BLaER1 treated with 17β-estradiol and CSF1 and Interleukin-3, amounts not matched to agents 10 nM and 100 nM (cell line): ENCODE results near the gene BMPER.

Experiments
- H3K27ac ChIP-seq, 11 experiments: shearing (Covaris generic); formaldehyde crosslinking; 2 replicates each; pipeline ENCODE4 v1.8.1; 2022
- H3K27me3 ChIP-seq, 11 experiments: shearing (Covaris generic); formaldehyde crosslinking; 2 replicates each; pipeline ENCODE4 v1.8.1; 2022
- H3K36me3 ChIP-seq, 11 experiments: shearing (Covaris generic); formaldehyde crosslinking; 2 replicates each; pipeline ENCODE4 v1.8.1; 2022
- H3K4me1 ChIP-seq, 10 experiments: shearing (Covaris generic); formaldehyde crosslinking; 2 replicates each; pipeline ENCODE4 v1.8.1; 2022
- H3K4me2 ChIP-seq, 11 experiments: shearing (Covaris generic); formaldehyde crosslinking; 2 replicates each; pipeline ENCODE4 v1.8.1; 2022
- H3K4me3 ChIP-seq, 10 experiments: shearing (Covaris generic); formaldehyde crosslinking; 2 replicates each; pipeline ENCODE4 v1.8.1; 2022
- H3K9ac ChIP-seq, 11 experiments: shearing (Covaris generic); formaldehyde crosslinking; 2 replicates each; pipeline ENCODE4 v1.8.1; 2022
- H3K9me3 ChIP-seq, 11 experiments: shearing (Covaris generic); formaldehyde crosslinking; replicated peaks in 1 of 11; 2 replicates each; pipeline ENCODE4 v1.8.1; 2022
- H4K20me1 ChIP-seq, 11 experiments: shearing (Covaris generic); formaldehyde crosslinking; 2 replicates each; pipeline ENCODE4 v1.8.1; 2022
- Cebpa-rat ChIP-seq, 11 experiments: shearing (Covaris generic); IDR thresholded peaks; 2 replicates each; pipeline ENCODE4 v1.8.1; 2022

BMPER gene

DNA sequence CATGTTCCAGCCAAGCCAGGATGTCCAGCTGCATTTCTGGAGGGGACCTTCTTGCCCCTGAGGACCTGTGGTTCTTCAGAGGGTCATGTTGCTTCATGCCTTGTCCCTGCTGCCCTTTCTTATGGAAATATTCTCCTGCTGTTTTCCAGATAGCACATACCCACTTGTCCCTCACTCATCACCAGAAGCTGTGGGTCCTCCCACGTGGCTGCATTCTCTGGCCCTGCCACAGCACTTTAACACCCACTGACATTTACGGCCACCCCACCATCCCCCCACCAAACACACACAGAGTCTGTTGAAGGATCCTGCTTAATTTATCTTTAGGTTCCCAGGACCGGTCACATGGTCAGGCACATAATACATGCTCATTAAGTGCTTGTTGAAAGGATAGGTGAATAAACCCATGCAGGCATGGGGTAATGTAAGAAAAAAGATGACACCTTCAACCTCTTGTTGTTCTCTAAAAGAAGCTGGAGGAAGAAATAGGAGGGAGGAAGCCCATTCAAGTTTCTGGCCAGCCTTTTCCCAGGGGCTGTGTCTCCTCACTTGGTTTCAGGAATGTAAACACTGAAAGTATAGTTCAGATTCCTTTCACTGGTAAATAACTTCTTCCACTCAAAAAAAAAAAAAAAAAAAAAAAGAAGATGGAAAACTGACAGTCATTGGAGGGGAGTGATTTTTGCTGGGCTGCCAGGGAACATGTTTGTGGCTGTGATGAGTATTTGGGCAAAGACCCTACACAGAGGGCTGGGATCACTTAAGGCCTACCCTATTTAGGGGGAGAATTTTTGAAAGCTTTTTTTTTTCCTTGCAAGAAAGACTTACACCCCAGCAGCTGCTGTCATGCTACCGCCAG lies 19.8 kb upstream of the BMPER start:
- Histone ChIP-seq H3K27me3 (no peaks in the 10 kb centered on the region), H3K4me2 (no peak overlapping the region), H3K36me3 (no peaks in the 10 kb centered on the region), H3K4me3 (no peak overlapping the region), H4K20me1 (no peaks in the 10 kb centered on the region), H3K4me1 (no peaks in the 10 kb centered on the region), H3K27ac (no peak overlapping the region), H3K9ac (no peak overlapping the region), H3K9me3 (no peaks in the 10 kb centered on the region)
- no peak for TF ChIP-seq Cebpa-rat (IDR thresholded peaks at IDR 0.05)

DNA sequence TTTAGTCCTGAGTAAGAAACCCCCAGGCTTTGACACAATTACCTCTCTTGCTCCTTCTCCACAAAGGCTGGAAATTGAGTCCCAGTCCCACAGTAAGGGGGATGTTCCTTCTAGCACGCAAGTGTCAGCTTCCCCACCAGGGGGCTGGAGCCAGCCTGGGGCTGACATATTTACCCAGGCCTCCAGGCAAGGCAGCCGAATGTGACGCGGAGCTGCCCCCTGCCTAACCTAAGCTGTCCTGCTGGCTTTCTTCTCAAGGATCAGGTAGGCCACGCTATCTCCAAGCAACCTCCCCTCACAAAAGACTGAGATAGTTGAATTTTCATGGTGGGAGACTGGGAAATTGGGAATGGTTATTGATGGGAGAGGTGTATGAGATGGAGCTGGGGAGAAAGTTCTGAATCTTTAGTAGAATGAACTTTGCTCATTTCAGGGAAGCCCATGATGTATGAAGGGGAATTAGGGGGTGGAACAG lies 19.2 kb upstream of the BMPER start:
- Histone ChIP-seq H3K27ac (no peak overlapping the region), H3K9me3 (no peaks in the 10 kb centered on the region)

DNA sequence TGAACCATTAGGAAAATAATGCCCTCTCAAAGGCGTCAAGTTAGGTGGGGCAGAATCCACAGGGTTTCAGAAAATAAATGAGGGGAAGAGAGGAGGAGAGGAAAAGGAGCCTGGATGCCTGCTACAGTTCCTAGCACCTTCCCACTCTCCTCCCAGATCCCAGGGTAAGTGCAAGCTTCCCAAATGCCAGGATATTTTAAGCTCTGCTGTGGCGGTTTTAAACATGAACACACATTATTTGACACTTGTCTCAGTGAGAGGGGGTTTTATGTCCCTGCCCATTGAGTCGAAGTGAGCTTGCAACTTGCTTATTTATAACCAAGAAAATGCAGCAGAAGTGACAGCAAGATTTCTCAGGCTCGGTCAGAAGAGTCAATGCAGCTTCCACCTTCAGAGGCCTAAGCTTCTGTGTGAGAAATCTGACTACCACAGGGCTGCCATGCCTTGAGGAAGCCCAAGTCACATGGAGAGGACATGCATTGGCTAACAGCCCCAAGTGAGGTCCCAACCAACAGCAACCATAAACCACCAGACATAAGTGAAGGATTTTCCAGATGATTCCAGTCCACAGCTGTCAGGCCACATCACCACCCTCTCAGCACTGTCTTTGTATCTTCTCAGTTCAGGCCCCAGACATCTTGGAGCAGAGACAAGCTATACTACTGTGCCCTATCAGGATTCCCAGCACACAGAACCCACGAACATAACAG lies 17.9 kb upstream of the BMPER start:
- H3K4me2 ChIP-seq: no peak overlapping the region
- H3K9me3 ChIP-seq: no peaks in the 10 kb centered on the region
- H3K4me3 ChIP-seq: no peak overlapping the region
- no peaks in the 10 kb centered on the region for H3K4me1 ChIP-seq
- no peaks in the 10 kb centered on the region for H3K36me3 ChIP-seq
- no peak for TF ChIP-seq Cebpa-rat (IDR thresholded peaks at IDR 0.05)
- no peak overlapping the region for H3K9ac ChIP-seq
- H3K27me3 ChIP-seq: no peaks in the 10 kb centered on the region
- no peaks in the 10 kb centered on the region for H4K20me1 ChIP-seq
- H3K27ac ChIP-seq: no peak overlapping the region

More for the DNA sequence above, 19.2 kb upstream of the BMPER start:
- no peaks in the 10 kb centered on the region for H3K27me3 ChIP-seq
- H3K4me3 ChIP-seq: no peak overlapping the region
- H3K9ac ChIP-seq: no peak overlapping the region
- H3K4me2 ChIP-seq: no peak overlapping the region
- H3K36me3 ChIP-seq: no peaks in the 10 kb centered on the region
- no peaks in the 10 kb centered on the region for H3K4me1 ChIP-seq
- no peaks in the 10 kb centered on the region for H4K20me1 ChIP-seq
- TF ChIP-seq Cebpa-rat (IDR thresholded peaks at IDR 0.05): no peak

DNA sequence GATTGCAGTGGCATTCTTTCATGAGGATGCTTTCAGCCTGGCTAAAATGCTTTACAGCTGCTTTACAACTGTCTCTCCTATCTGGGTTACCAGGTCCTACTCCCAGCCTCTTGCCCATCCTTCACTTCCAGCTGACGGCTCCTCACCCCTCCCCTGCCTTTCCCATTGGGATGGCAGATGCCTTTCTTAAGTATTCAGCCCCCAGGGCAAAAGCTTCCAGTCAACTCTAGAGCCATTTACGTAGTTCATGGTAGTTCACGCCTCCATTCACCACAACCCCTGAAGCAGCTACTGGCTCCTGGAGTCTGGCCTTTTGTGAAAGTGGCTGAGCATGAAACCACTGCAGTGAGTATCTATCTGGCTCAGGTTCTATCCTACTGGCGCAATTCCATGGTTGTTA lies 17.2 kb upstream of the BMPER start:
- no peak overlapping the region for H3K9ac ChIP-seq
- no peaks in the 10 kb centered on the region for H3K4me1 ChIP-seq
- H3K4me2 ChIP-seq: no peak overlapping the region
- no peaks in the 10 kb centered on the region for H3K36me3 ChIP-seq
- no peaks in the 10 kb centered on the region for H4K20me1 ChIP-seq
- TF ChIP-seq Cebpa-rat (IDR thresholded peaks at IDR 0.05): no peak
- no peaks in the 10 kb centered on the region for H3K9me3 ChIP-seq
- no peak overlapping the region for H3K27ac ChIP-seq
- H3K27me3 ChIP-seq: no peaks in the 10 kb centered on the region
- no peak overlapping the region for H3K4me3 ChIP-seq

DNA sequence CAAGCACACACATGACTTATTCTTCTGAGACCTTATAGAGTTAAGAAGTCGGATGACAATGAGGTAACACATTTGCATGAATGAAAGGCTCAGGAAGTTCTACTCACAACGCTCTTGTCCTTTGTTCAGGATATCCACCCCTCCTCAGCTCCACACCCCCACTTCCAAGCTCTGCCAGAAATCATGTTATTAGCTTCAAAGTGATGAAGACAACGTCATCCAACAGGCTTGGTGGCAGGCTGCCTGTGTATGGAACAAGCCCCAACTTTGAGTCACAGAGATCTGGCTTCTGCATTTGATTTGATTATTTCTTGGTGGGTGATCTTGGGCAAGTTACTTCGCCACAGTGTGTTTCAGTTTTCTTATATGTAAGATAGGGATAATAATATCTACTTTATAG lies 12.4 kb upstream of the BMPER start:
- H4K20me1 ChIP-seq: no peaks in the 10 kb centered on the region
- H3K27ac ChIP-seq: no peak overlapping the region
- peaks cover 0 to 11% (median 0%) of the 10 kb centered on the region in 10 experiments; a peak in 3 of 20 replicates for H3K4me1 ChIP-seq
- TF ChIP-seq Cebpa-rat (IDR thresholded peaks at IDR 0.05): no peak
- H3K36me3 ChIP-seq: no peaks in the 10 kb centered on the region
- H3K4me3 ChIP-seq: no peak overlapping the region
- no peak overlapping the region for H3K4me2 ChIP-seq
- no peak overlapping the region for H3K9ac ChIP-seq
- H3K9me3 ChIP-seq: no peaks in the 10 kb centered on the region
- no peaks in the 10 kb centered on the region for H3K27me3 ChIP-seq

DNA sequence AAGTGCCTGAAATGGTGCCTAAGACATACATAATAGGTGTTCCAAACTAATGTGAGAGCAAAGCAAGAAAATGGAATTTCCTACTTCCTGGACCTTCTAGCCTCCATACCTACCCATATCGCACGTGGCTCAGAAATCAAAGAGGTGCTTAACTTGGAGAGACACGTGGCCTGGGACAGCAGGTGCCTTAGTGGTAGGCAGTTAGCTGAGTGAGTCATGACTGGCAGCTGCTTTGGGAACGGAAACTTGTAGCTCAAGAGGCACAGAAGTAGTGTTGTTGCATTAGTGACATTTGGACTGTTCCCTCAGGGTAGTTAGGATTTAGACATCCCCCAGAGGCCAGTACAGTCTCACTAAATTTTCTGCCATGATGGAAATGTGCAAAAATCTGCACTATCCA lies 12.0 kb upstream of the BMPER start:
- no peaks in the 10 kb centered on the region for H3K9me3 ChIP-seq
- no peaks in the 10 kb centered on the region for H4K20me1 ChIP-seq
- peak overlapping the region in 2 of 11 experiments; percentile 8 to 15; a peak in 1 of 22 replicates for H3K4me2 ChIP-seq
- TF ChIP-seq Cebpa-rat (IDR thresholded peaks at IDR 0.05): no peak
- H3K9ac ChIP-seq: no peak overlapping the region
- H3K27me3 ChIP-seq: no peaks in the 10 kb centered on the region
- no peak overlapping the region for H3K27ac ChIP-seq
- no peak overlapping the region for H3K4me3 ChIP-seq
- H3K4me1 ChIP-seq: peaks cover 0 to 11% (median 0%) of the 10 kb centered on the region in 10 experiments; a peak in 3 of 20 replicates
- no peaks in the 10 kb centered on the region for H3K36me3 ChIP-seq

DNA sequence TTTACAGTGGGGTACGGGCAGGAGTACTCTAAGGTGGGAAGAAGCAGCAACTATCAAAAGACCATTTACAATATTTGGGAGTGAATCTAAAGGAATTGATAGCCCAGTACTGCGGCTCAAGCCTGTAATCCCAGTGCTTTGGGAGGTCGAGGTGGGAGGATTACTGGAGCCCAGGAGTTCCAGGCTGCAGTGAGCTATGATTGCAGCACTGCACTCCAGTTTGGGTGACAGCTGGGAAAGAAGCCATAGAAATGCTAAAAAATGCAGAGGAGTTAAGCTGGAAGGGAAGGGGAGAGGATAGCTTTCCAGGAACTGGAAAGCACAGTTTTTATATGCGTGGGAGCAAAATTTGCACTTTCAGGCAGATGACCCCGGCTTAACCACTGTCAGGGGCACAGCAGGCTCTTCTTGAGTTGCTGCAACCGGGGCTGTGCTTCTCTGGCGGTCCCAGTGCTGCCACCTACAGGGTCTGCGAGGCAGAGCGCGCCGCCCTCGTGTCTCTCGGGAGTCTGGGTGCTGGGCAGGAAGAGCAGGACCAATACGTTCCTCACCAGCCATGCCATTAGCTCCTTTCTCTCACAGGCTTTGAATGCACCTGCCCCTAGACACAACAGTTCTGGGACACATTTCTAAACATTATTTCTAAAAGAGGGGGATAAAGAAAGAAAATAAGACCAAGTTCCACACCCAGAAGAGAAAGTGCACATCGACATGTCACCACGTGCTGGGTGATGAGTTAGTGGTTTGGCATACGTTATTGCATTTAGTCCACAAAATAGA lies 10.1 kb upstream of the BMPER start:
- H3K27ac ChIP-seq: no peak overlapping the region
- H3K4me1 ChIP-seq: peaks cover 0 to 11% (median 0%) of the 10 kb centered on the region in 10 experiments; a peak in 3 of 20 replicates
- H3K36me3 ChIP-seq: no peaks in the 10 kb centered on the region
- H3K9ac ChIP-seq: no peak overlapping the region
- H3K4me2 ChIP-seq: peak overlapping the region in 1 of 11 experiments; percentile 68; a peak in 3 of 22 replicates
- TF ChIP-seq Cebpa-rat (IDR thresholded peaks at IDR 0.05): no peak
- no peaks in the 10 kb centered on the region for H3K9me3 ChIP-seq
- H3K27me3 ChIP-seq: no peaks in the 10 kb centered on the region
- no peaks in the 10 kb centered on the region for H4K20me1 ChIP-seq
- no peak overlapping the region for H3K4me3 ChIP-seq

DNA sequence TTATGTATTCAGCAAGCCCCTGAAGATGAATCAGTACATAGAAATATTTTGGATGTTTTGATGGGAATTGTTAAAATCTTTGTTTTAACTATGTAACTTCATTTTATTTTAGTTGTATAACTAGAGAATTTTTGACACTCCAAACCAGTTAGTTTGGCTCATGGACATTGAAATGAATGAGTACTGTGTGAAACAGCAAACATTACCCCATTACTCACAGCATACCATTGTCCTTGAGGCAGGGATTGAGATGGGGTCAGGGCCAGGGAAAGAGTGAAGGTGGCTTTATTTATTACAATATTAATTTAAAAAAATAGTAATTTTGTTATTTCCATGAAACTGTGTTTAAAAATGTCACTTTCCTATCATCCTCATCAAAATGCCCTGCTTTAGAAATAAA lies 4.8 kb upstream of the BMPER start:
- Histone ChIP-seq H3K9me3 (no peaks in the 10 kb centered on the region), H3K4me2 (no peak overlapping the region), H3K36me3 (no peaks in the 10 kb centered on the region), H4K20me1 (peaks cover 0 to 7% (median 0%) of the 10 kb centered on the region in 11 experiments; a peak in 2 of 22 replicates), H3K4me3 (no peak overlapping the region), H3K27me3 (peaks cover 37 to 45% (median 39%) of the 10 kb centered on the region in 11 experiments), H3K27ac (no peak overlapping the region), H3K4me1 (peaks cover 0 to 12% (median 7%) of the 10 kb centered on the region in 10 experiments; a peak in 13 of 20 replicates), H3K9ac (no peak overlapping the region)
- no peak for TF ChIP-seq Cebpa-rat (IDR thresholded peaks at IDR 0.05)

DNA sequence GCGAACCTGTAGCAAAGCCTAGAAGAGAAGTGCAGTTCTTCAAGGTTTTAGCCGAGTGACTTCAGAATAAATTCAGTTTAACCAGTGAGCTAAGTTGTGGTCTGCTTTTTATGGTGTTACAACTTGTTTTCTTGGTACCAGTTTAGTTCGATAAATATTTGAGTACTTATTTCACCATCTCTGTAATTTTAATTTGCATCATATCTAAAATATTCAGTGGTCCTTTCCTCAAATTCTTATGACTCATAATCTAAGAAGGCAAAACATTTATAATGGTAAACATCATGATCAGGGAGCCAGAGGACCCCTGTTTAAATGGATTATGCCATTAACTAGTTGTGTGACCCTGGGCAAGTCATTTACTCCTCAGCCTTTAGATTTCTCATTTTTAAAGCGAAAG lies 4.1 kb upstream of the BMPER start:
- Histone ChIP-seq H3K9me3 (no peaks in the 10 kb centered on the region), H3K27me3 (peaks cover 44 to 52% (median 46%) of the 10 kb centered on the region in 11 experiments), H4K20me1 (peaks cover 0 to 7% (median 0%) of the 10 kb centered on the region in 11 experiments; a peak in 2 of 22 replicates), H3K4me1 (peaks cover 0 to 12% (median 7%) of the 10 kb centered on the region in 10 experiments; a peak in 13 of 20 replicates), H3K9ac (no peak overlapping the region), H3K4me2 (no peak overlapping the region), H3K27ac (no peak overlapping the region), H3K4me3 (no peak overlapping the region), H3K36me3 (no peaks in the 10 kb centered on the region)
- no peak for TF ChIP-seq Cebpa-rat (IDR thresholded peaks at IDR 0.05)
